ENCODE data around the gene ARMC2. TPM values are rescaled to one million over a fixed set of nuclear protein-coding genes. Genes with fewer than 3 reads are reported as not detected.

The ARMC2 gene
- total RNA-seq, 2 experiments from 2014 or later = 5.2 to 5.7 TPM

- H3K9me3 Mint-ChIP-seq = no peaks in the 10 kb centered on the region
- H3K4me3 Mint-ChIP-seq = no peak overlapping the region
- no peak for ATAC-seq (ENCODE audit: poor library complexity)
- Histone ChIP-seq H3K9me3 (ENCODE audit: control insufficient read depth in 1 of 2, insufficient read depth in 1 of 2, low read length in 2 of 2) (no peaks in the 10 kb centered on the region), H3K27me3 (ENCODE audit: control insufficient read depth in 1 of 2, insufficient read depth in 2 of 2, low read length in 2 of 2) (no peaks in the 10 kb centered on the region), H3K4me1 (ENCODE audit: insufficient read depth, low read length) (peaks cover 6% of the 10 kb centered on the region), H3K4me3 (ENCODE audit: low read length) (no peak overlapping the region), H3K36me3 (ENCODE audit: insufficient read depth, low read length) (no peaks in the 10 kb centered on the region), H3K27ac (ENCODE audit: low read depth in 1 of 2, low read length in 2 of 2) (no peak overlapping the region)
- no peaks in the 10 kb centered on the region for H3K27me3 Mint-ChIP-seq
- no peak overlapping the region for H3K27ac Mint-ChIP-seq
- no peak for DNase-seq
- CTCF ChIA-PET = no interaction called here
- H3K36me3 Mint-ChIP-seq (ENCODE audit: low read depth) = no peaks in the 10 kb centered on the region
- intact Hi-C loops (cut with DNase I, micrococcal nuclease) = no loop called here
- TF ChIP-seq, protein P1, sequence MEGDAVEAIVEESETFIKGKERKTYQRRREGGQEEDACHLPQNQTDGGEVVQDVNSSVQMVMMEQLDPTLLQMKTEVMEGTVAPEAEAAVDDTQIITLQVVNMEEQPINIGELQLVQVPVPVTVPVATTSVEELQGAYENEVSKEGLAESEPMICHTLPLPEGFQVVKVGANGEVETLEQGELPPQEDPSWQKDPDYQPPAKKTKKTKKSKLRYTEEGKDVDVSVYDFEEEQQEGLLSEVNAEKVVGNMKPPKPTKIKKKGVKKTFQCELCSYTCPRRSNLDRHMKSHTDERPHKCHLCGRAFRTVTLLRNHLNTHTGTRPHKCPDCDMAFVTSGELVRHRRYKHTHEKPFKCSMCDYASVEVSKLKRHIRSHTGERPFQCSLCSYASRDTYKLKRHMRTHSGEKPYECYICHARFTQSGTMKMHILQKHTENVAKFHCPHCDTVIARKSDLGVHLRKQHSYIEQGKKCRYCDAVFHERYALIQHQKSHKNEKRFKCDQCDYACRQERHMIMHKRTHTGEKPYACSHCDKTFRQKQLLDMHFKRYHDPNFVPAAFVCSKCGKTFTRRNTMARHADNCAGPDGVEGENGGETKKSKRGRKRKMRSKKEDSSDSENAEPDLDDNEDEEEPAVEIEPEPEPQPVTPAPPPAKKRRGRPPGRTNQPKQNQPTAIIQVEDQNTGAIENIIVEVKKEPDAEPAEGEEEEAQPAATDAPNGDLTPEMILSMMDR (IDR thresholded peaks at IDR 0.05) = no peak
- POLR2A ChIA-PET = no interaction called here
- H3K4me1 Mint-ChIP-seq (ENCODE audit: low read depth) = peaks cover 8% of the 10 kb centered on the region
Measured at GRCh38 chr6:108803982-108804490, 44.2 kb upstream of the ARMC2 start.

- no peaks in the 10 kb centered on the region for H3K27me3 ChIP-seq (ENCODE audit: control insufficient read depth in 1 of 2, insufficient read depth in 2 of 2, low read length in 2 of 2)
- Mint-ChIP-seq H3K27ac (no peak overlapping the region), H3K4me3 (no peak overlapping the region), H3K27me3 (no peaks in the 10 kb centered on the region), H3K36me3 (ENCODE audit: low read depth) (no peaks in the 10 kb centered on the region), H3K4me1 (ENCODE audit: low read depth) (no peaks in the 10 kb centered on the region), H3K9me3 (no peaks in the 10 kb centered on the region)
- no peaks in the 10 kb centered on the region for H3K9me3 ChIP-seq (ENCODE audit: control insufficient read depth in 1 of 2, insufficient read depth in 1 of 2, low read length in 2 of 2)
- ATAC-seq (ENCODE audit: poor library complexity) (no peak), DNase-seq (no peak)
- ChIA-PET CTCF (no interaction called here), POLR2A (no interaction called here)
- H3K27ac ChIP-seq (ENCODE audit: low read depth in 1 of 2, low read length in 2 of 2) = no peak overlapping the region
- intact Hi-C loops (cut with DNase I, micrococcal nuclease) = no loop called here
- no peaks in the 10 kb centered on the region for H3K4me1 ChIP-seq (ENCODE audit: insufficient read depth, low read length)
- no peaks in the 10 kb centered on the region for H3K36me3 ChIP-seq (ENCODE audit: insufficient read depth, low read length)
- TF ChIP-seq, protein P1 (IDR thresholded peaks at IDR 0.05) = no peak
- H3K4me3 ChIP-seq (ENCODE audit: low read length) = no peak overlapping the region
Measured at GRCh38 chr6:108804956-108805355, 43.3 kb upstream of the ARMC2 start.

GRCh38 chr6:108805611-108806167 lies 42.5 kb upstream of the ARMC2 start:
- H3K36me3 ChIP-seq (ENCODE audit: insufficient read depth, low read length) = no peaks in the 10 kb centered on the region
- no peaks in the 10 kb centered on the region for H3K27me3 Mint-ChIP-seq
- ChIA-PET POLR2A (interaction anchor here (1.0 kb wide), 1 partner anchor 208 kb away, joined by 5 read pairs; no protein-coding TSS in a partner anchor), CTCF (no interaction called here)
- no peaks in the 10 kb centered on the region for H3K27me3 ChIP-seq (ENCODE audit: control insufficient read depth in 1 of 2, insufficient read depth in 2 of 2, low read length in 2 of 2)
- no peaks in the 10 kb centered on the region for H3K4me1 Mint-ChIP-seq (ENCODE audit: low read depth)
- no peak overlapping the region for H3K27ac Mint-ChIP-seq
- H3K9me3 Mint-ChIP-seq = no peaks in the 10 kb centered on the region
- intact Hi-C loops (cut with DNase I, micrococcal nuclease) = no loop called here
- no peak overlapping the region for H3K4me3 Mint-ChIP-seq
- TF ChIP-seq, protein P1 (IDR thresholded peaks at IDR 0.05) = no peak
- H3K4me1 ChIP-seq (ENCODE audit: insufficient read depth, low read length) = no peaks in the 10 kb centered on the region
- DNase-seq (peak in 2 of 14 experiments; percentile 8 to 28), ATAC-seq (ENCODE audit: poor library complexity) (no peak)
- no peak overlapping the region for H3K4me3 ChIP-seq (ENCODE audit: low read length)
- no peaks in the 10 kb centered on the region for H3K36me3 Mint-ChIP-seq (ENCODE audit: low read depth)
- H3K9me3 ChIP-seq (ENCODE audit: control insufficient read depth in 1 of 2, insufficient read depth in 1 of 2, low read length in 2 of 2) = no peaks in the 10 kb centered on the region
- H3K27ac ChIP-seq (ENCODE audit: low read depth in 1 of 2, low read length in 2 of 2) = no peak overlapping the region
